Stimulated activated CD8-positive, alpha-beta memory T cell treated with anti-CD3 and anti-CD28 coated beads, Interleukin-7, amount 100 ng/mL, for 24 hours (primary cell): Measurements from ENCODE around the gene RPS14.
"Not testable (repeated sequence)": the region's sequence is repeated elsewhere in the genome, so short reads cannot be mapped to it uniquely, and the experiment has no call there.

ENCODE experiments used
- DNase-seq: peaks from one replicate; pipeline ENCODE4 v3.0.0-alpha.2; 2020; ENCODE audit warnings: low read depth

Gene RPS14

GRCh38 chr5:150444770-150445169, 4.8 kb downstream of the RPS14 start:
- no peak for DNase-seq

- DNase-seq: no peak
Measured at GRCh38 chr5:150443242-150444075, 6.1 kb downstream of the RPS14 start.

DNA sequence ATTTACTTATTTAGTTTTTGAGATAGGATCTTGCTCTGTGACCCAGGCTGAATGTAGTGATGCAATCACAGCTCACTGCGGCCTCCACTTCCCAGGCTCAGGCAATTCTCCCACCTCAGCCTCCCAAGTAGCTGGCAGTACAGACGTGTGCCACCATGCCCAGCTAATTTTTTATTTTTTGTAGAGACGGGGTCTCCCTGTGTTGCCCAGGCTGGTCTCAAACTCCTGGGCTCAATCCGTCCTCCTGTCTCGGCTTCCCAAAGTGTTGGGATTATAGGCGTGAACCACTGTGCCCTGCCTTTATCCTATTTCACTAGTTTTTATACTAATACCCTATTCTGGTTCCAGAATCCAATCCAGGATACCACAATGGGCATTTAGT, 6.8 kb downstream of the RPS14 start:
- DNase-seq: no peak

DNA sequence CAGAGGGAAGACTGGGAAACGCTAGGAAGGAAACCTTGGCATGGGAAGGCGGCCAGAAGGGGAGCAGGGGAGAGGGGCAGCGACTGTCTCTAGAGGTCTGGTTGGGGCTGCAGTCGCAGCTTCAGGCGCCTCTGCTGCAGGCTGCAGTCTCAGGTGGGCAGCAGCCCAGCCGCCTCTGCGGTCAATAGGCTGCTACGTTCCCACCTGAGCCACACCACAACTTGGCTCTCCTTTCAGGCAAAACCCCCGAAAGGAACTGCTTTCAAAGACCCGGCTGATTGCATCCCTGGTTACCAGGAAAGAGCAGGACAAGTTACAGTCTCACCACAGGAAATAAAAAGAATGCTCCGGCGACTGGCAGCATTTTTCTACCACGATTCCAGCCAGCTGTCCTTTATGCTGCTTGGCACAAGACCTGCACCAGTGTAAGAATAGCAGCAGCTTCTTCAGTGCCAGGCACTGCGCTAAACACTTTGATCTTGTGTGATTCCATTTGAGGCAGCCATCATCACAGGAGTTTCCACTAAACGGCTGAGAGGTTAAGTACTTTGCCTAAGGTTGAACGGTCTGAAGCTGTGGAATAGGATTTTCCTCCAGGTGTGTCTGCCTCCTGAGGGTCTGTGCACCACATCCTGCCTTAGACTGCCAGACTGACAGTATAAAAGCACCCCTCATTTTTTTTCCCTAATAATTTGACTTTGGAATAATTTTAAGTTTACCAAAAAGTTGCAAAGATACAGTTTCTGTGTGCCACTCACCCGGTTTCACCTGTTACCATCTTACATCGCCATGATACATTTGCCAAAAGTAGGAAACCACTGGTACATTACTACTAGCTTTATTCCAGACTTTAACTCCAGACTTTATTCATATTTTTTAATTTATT, 7.5 kb downstream of the RPS14 start:
- no peak for DNase-seq

GRCh38 chr5:150440948-150441812, 8.4 kb downstream of the RPS14 start:
- no peak for DNase-seq

- no peak for DNase-seq
Measured at GRCh38 chr5:150438873-150439546, 10.5 kb downstream of the RPS14 start.

- peak; percentile 87 for DNase-seq
Measured at GRCh38 chr5:150436141-150436680, 13.3 kb downstream of the RPS14 start.

DNA sequence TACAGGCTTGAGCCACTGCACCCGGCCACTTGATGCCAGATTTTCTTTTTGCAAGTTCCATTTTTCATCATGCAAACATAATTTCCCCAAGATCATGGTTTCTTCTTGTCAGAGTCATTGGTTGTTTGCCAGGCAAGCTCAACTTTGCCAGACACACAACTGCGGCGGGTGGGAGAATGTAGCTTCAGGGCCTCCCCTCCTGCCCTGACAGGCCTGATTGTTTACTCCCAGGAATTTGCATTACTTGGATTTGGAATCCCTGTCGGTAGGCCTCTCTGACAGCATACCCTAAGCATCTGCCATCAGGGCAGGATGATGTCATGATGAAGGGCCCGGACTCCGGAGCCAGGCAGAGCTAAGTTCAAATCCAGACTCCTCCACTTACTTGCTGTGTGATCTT, 15.1 kb downstream of the RPS14 start:
- DNase-seq: no peak

GRCh38 chr5:150431574-150431973, 18.0 kb downstream of the RPS14 start:
- no peak for DNase-seq

DNA sequence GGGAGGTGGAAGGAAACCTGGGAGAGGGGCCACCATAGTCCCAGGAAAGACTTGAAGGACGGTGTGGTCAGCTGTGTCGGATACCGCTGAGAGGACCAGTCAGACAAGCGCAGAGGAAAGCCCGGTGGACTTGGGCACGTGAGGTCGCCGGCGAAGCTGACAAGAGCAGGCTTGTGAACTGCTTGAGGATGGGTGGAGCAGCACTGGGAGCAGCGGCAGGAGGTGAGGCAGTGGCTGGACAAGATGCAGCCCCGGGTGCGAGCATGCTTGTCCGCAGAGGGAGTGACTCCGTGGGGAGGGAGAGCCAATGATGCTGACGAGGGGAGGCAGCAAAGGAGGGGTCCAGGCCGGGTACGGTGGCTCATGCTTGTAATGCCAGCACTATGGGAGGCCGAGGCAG, 18.5 kb downstream of the RPS14 start:
- DNase-seq: no peak

DNA sequence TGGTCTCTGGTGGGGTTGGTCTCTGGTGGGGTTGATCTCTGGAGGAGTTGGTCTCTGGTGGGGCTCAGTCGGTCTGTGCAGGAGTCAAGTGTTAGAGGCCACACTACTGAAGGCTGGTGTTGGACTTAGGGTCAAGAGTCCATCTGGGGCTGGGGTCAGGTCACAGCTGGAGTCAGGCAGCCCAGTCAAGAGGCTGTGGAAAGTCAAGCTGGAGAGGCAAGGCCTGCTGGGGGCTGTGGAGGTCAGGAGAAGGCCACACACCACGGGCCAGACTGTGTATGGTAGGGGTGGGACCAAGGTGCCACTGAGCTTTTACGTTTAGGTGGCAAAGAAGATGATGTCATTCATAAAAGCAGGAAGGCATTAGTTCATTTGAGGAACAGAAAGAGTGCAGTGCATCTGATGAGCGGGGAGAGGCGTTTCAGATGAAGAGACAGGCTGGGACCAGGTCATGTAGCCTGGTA, 20.1 kb downstream of the RPS14 start:
- DNase-seq: no peak

GRCh38 chr5:150428978-150429377, 20.6 kb downstream of the RPS14 start:
- DNase-seq: no peak

DNA sequence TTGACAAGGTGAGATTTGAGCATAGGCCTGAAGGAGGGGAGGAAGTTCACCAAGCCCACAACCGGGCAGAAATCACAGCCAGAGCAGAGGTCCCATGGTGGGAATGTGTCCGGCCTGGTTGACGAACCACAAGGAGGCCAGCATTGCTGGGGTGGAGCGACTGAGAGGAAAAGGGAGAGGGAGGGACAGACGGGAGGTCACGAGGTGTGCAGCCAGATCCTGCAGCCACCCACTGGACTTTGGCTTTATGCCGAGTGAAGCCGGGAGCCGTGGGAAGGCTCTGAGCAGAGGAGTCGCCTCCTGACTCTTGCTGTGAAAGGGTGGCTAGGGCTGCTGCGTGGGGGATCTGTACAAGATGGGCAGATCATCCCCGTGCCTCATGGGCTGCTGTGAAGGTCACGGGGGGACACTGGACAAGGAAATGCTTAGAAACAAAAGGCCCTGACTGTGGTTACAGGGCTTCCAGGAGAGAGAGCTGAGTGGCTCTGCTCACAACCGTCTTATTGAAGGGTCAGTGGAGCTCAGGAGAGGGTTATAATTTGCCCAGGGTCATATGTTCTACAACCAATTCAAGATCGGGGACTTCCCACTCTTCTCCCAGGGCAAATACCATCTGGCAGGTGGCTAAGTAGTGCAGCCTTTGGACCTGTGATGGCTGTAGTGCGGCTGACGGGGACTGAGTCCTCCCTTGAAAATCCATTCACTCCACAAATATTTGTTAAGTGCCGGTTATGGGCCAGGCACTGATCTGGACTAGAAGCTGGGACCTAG, 21.2 kb downstream of the RPS14 start:
- no peak for DNase-seq

DNA sequence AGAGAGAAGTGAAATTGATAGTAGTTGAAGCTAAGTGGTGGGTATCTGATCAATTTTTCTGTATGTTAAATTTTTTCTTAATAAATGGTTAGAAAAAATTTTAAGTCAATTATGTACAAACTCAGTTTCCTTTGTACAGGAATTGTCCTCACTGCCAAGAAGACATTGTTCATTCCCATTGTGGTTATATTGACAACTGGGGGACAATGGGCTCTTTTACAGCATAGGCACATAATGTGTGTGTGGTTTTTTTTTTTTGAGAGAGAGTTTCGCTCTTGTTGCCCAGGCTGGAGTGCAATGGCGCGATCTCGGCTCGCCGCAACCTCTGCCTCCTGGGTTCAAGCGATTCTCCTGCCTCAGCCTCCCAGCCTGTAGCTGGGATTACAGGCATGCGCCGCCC, 23.4 kb downstream of the RPS14 start:
- not testable (repeated sequence) for DNase-seq

DNA sequence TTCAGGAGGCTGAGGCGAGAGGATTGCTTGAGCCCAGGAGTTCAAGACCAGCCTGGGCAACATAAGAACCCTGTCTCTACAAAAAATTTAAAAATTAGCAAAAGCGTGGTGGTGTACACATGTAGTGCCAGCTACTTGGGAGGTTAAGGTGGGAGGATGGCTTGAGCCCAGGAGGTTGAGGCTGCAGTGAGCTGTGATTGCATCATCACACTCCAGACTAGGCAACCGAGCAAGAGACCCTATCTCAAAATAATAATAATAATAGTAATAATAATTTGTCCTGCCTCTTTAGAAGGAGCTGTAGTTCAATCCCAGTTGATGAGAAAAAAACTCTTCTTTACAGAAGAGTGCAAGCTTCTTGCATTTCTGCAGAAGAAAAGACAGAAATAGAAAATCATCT, 26.8 kb downstream of the RPS14 start:
- no peak for DNase-seq

GRCh38 chr5:150422075-150422474, 27.5 kb downstream of the RPS14 start:
- no peak for DNase-seq

GRCh38 chr5:150419630-150420270, 29.8 kb downstream of the RPS14 start:
- DNase-seq: no peak

DNA sequence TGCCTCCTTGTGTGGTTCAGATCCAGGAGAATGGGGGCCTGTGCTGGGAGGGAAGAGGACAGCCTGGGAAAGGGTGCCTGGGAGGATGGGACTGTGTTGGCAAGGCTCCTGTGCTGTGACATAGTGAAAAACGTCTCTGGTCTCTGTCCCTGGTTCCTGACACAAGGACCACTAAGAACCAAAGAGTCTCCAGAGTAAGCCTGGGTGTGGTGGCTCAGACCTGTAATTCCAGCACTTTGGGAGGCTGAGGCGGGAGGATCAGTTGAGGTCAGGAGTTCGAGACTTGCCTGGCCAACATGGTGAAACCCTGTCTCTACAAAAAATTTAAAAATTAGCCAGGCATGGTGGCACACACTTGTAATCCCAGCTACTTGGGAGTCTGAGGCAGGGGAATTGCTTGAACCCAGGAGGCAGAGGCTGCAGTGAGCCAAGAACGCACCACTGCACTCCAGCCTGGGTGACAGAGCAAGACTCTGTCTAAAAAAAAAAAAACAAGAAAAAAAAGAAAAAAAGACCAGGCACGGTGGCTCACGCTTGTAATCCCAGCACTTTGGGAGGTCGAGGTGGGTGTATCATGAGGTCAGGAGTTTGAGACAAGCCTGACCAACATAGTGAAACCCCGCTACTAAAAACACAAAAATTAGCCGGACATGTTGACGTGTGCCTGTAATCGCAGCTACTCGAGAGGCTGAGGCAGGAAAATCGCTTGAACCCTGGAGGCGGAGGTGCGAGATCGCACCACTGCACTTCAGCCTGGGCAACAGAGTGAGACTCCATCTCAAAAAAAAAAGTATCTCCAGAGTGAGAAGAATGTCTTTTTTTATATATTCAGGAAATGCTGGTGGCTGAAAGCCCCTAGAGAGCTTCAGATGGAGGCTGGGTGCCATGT, 35.4 kb downstream of the RPS14 start:
- not testable (repeated sequence) for DNase-seq
